ENCODE results near the gene OR10A7.
A peak's percentile ranks its signal among the peaks of the same experiment; 100 is the strongest.
"Not testable (repeated sequence)": the region's sequence is repeated elsewhere in the genome, so short reads cannot be mapped to it uniquely, and the experiment has no call there.

OR10A7 gene, protein sequence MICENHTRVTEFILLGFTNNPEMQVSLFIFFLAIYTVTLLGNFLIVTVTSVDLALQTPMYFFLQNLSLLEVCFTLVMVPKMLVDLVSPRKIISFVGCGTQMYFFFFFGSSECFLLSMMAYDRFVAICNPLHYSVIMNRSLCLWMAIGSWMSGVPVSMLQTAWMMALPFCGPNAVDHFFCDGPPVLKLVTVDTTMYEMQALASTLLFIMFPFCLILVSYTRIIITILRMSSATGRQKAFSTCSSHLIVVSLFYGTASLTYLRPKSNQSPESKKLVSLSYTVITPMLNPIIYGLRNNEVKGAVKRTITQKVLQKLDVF
- 0 to 0.77 (median 0) reads per million in 17 experiments for total RNA-seq

DNA sequence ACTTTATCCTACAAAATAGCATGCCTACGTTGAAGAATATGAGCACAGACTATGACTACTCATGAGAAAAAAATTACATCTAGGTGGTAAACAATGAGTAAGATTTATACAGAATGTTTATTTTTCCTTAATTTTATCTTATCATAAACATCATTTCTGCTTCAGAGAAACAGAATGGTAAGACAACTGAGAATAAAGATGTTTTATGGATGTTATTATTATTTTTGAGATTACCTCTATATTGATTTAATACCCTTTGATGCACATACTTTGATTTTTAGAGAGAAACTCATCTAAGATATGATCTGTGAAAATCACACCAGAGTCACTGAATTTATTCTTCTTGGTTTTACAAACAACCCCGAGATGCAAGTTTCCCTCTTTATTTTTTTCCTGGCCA, at the start of gene OR10A7:
Gene OR10A7, plus strand, starts transcription at position 301 of the 400 bp plus-strand sequence. Its CDS starts 0 bp downstream, at position 301.
- DNase-seq = no peak

DNA sequence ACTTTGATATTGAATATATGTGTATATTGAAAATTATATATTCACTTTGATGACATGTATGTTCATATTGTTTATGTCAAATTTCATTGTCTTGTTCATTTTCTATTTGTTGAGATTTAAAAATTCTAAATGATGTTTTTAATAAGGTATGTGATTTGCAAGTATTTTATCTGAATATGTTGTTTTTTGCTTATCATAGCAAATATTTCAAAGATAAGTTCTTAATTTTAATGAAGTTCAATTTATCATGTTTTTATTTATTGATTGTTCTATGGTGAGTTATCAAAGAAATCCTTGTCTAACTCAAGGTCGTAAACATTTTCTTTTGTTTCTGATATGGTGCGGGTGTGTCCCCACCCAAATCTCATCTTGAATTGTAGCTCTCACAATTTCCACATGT, 49.4 kb upstream of the OR10A7 start:
- no peak for DNase-seq

DNA sequence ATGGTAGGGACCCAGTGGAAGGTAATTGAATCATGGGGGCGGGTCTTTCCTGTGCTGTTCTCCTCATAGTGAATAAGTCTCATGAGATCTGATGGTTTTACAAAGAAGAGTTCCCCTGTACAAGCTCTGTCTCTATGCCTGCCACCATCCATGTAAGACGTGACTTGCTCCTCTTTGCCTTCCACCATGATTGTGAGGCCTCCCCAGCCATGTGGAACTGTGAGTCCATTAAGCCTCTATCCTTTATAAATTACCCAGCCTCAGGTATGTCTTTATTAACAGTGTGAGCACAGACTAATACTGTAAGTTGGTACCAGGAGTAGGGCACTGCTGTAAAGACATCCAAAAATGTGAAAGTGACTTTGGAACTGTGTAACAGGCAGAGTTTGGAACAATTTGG, 49.0 kb upstream of the OR10A7 start:
- DNase-seq = not testable (repeated sequence)

DNA sequence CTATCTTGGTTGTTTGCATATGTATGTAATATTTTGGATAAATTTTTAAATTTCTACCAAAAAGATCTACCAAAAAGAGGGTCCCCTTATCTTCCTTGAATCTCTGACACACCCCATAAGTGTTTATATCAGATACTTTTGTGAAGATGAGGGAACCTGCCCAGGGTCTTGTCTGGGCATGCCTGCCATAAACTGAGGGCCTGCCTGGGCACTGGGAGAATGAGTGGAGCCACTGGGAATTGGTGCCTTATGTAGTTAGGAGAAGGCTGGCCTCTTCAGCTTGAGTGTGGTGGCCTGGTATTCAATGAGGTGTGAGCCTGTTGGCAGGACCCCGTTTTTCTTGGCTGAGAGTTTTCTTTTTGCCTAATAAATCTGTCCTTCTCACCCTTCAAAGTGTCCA, 48.1 kb upstream of the OR10A7 start:
- DNase-seq = no peak

DNA sequence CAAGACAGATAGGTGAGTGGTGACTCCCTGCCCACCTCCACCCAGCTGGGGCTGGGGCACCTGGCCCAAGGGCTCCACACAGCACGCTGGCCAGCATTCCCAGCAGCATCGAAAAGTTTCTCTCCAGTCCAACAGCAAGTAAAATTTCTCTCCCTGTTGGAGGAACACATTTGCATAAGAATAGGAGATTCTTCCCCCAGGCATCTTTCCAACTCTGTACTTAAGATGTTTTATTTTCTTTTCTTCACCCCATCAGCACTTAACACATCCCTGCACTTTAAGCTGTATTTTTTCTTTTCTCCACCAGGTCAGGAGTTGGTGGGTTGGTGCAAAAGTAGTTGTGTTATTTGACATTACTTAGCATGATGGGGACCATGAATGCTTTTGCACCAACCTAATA, 47.4 kb upstream of the OR10A7 start:
- no peak for DNase-seq

DNA sequence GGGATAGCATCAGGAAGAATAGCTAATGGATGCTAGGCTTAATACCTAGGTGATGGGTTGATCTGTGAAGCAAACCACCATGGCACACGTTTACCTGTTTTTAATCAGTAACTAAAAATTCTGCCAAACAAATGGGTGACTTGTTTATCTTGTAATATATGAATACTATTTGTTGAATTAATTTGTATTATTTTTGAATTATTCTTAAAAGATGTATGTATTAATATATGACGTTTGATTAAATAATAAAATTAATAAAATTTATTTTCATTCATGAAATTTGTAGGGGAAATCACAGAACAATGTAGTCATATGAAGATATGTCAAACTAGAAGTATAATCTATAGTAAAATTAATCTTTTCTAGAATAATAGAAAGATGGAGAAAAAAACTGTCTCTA, 32.3 kb upstream of the OR10A7 start:
- no peak for DNase-seq

DNA sequence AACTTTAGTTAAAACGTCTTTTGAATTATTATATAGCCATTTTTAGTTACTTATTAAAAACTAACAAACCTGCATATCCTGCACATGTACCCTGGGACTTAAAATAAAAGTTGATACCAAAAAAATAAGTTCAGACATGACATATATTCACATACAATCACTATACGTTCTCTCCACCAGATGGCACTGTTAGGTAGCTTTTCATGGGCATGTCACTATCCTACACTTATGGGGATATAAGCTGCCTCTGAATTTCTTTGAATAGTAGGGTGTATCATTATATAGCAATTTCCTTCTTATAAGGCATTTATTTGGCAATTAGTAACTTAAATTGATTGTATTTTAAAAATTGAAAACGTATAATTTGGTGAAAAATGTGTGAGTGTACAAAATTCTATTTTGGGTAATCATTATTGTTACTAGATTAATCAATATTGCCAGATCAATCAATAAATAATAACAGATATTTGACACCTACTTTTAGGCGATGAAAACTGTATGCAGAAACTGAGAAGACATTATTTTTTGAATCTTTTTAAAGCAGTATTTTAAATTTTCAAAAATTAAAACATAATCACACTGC, 31.8 kb upstream of the OR10A7 start:
- DNase-seq = peak; percentile 74 to 91 (median 88)

DNA sequence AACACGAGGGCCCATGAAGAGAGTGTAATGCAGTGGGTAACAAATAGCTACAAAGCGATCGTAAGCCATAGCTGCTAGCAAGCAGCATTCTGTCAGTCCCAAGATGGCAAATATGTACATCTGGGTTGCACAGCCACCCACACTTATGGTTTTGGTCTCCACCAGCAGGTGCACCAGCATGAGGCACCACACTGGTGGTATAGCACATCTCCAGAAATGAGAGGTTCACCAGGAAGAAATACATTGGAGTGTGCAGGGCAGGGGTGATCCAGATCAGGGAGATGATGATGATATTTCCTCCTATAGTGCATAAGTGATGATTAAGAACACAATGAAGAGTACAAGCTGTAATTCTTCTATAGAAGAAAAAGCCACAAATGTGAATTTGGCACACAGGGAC, 26.4 kb upstream of the OR10A7 start:
- no peak for DNase-seq

DNA sequence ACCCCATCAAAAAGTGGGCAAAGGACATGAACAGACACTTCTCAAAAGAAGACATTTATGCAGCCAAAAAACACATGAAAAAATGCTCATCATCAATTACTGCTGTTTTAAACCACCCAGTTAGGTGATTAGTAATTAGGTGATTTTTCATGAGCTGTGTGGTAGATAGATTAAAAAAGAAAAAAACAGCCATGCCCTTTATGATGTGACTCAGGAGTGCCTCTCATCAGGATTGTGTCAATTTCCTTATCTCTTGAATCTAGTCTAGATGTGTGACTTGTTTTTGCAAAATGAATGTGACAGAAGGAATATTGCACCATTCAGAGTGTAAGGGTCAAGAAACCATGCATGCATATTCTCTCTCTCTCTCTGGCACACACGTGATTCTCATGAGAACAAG, 5.7 kb downstream of the OR10A7 start:
- DNase-seq = no peak

DNA sequence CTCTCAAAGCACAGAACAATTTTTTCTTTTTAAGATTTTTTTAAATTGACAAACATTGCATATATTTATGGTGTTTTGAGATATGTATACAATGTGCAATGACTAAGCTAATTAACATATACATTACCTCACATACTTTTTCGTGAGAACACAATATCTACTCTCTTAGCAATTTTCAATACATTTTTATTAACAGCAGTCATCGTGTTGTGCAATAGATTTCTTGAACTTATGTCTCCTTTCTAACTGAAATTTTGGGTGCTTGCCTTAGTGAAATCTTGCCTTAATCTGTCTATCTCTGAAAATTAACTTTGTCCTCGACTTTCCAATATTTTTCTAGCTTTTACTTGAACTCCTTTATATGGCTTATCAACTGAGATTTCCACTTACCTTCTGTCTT, 6.8 kb downstream of the OR10A7 start:
- DNase-seq = no peak

DNA sequence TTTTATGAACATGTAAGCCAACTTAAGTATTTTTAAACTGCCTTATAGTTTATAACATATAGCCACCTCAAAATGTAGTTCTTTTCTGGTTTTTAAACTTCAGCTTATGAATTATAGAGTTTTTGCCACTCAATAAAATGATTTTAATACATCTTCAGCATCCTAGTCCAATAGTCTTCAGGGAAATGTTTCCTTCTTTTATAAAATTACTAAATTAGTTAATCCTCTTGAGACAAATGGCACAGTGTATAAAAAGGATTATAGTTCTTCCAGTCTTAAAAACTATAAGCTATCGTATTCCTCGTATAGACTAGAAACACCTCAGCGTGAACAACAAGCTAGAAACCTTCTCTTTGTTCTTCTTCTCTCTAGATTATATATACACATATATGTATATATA, 23.5 kb downstream of the OR10A7 start, which contains the start of gene OR6C74:
Gene OR6C74, plus strand, starts transcription at position 301 of the 400 bp plus-strand sequence. CDS start 2,679 bp downstream, outside the sequence.
- DNase-seq = no peak

DNA sequence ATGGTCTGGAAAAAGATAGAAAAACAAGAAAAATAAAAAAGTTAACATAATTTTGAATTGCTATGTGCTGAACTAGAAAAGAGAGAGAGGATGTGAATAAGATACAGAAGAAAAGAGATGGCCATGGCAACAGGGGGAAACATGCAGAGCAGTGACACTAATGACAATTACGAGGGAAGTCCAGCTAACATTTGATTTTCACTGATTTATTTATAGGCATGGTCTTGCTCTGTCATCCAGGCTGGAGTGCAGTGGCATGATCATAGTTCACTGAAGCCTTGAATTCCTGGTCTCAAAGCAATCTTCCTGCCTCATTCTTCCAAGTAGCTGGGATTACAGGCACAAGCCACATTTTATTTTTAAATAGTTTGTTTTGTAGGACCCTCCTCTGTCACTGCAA, 25.3 kb downstream of the OR10A7 start:
- DNase-seq = no peak

DNA sequence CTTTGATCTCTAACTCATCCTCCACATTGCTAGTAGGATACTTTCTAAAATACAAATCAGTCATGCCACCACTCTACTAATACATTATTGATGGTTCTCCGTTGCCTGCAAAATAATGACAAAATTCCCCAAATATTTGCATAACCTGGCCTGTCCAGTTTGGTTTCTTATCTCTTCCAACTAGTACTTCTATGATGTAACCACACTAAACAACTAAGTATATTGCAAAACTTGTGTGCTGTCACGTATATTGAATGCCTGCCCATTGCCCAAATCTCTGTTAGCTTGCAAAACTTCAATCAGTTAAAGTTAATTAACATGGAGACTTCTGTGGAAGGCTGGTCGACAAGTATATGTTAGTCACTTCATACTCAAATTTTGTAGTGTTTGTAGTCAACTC, 30.1 kb downstream of the OR10A7 start:
- DNase-seq = no peak

DNA sequence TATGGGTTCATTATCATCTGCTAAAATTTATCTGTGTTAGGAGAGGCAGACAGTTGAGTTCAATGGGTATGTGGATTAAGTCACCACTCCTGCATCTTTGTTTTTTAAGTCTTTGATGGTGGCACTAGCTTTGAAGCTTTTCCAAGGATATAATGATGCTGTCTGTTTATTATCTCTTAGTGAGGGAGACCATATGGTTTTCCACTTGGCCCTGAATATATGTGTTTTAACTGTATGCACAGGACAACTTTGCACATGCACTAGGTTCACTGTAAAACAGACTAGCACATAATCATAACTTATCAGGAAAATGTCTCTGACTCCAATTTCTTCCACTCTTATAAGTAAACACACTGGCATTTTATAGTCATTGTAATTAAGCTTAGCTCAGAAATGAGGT, 32.5 kb downstream of the OR10A7 start:
- DNase-seq = no peak

DNA sequence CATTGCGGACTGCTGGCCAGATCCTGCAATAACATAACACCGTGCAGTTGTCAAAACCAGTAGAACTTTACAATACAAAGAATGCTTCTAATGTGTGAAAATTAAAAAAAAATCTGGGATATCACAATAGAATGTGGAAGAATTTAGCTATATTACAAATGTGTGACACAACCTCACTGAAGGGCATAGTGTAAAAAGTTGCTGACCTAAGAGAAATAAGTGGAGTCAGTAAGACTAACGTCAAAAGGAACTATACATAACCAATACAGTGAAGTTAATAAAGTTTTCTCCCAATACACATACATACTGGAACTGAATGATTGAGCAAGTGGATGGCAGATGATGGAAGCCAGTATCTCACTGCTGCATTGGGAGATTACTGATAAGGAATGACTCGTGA, 36.0 kb downstream of the OR10A7 start:
- no peak for DNase-seq

DNA sequence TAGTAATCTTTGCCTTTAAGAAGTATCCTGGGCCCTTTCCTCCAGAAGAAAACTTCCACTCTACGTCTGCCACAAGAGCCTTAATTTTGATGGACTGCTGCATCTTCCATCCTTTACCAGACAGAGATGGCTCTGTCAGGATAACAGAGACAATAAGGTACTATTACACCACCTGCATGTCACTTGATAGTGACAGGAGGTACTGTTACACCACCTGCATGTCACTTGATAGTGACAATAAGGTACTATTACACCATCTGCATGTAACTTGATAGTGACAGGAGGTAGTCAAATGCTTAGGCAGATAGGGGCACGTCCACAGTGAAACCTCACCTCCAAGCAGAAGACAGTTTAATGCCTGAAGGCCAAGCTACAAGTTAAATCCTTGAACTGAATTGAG, 37.5 kb downstream of the OR10A7 start:
- DNase-seq = no peak

Data from suppressor macrophage (primary cell).